Right lobe of liver (tissue), 4 donors: ENCODE data around the gene MTM1.

Experiments used
- CTCF ChIP-seq, 4 donors: fragments of 200-600 bp in 3 of 4; fragments of 450-650 bp in 1 of 4; IDR thresholded peaks; one replicate each; pipeline versions ENCODE4 v1.5.1 to v1.8.0; 2016 to 2022; ENCODE audit warnings: antibody characterized with exemption in 4 of 4, mild to moderate bottlenecking in 2 of 4
- POLR2A ChIP-seq: fragments of 450-650 bp; IDR thresholded peaks from one replicate; pipeline ENCODE4 v1.6.1; 2017; ENCODE audit warnings: antibody characterized with exemption, mild to moderate bottlenecking
- donor health status: DM: no; HTN: no; CAD: no.
- donor health status: DM: no; HTN: no; CAD: no.
- donor health status: DM: no; HTN: yes; CAD: no.

GRCh38 chrX:150693725-150694574, 125.5 kb downstream of the MTM1 start:
- TF ChIP-seq CTCF (IDR thresholded peaks at IDR 0.05) (no peak), POLR2A (peak; percentile 19)
